NB4 (cell line): ENCODE results near the gene SFMBT2.
"Not testable (repeated sequence)": the region's sequence is repeated elsewhere in the genome, so short reads cannot be mapped to it uniquely, and the experiment has no call there.

ENCODE experiments used
- DNase-seq: peaks from one replicate; pipeline ENCODE4 v3.0.0; 2010; ENCODE audit warnings: low read depth
- H3K4me3 ChIP-seq: one replicate; pipeline ENCODE4 v1.5.1; 2011; ENCODE audit warnings: mild to moderate bottlenecking, low read depth, low read length, moderate library complexity
- MYC ChIP-seq: IDR thresholded peaks from 2 replicates; pipeline ENCODE4 v1.6.1; 2011; ENCODE audit warnings: low read depth, low read length
- POLR2A ChIP-seq: IDR thresholded peaks from 2 replicates; pipeline ENCODE4 v1.6.1; 2011; ENCODE audit warnings: mild to moderate bottlenecking; ENCODE audit not compliant: insufficient read length; ENCODE audit errors: extremely low read depth
- TF ChIP-seq, protein P1 (sequence below): IDR thresholded peaks from one replicate; pipeline ENCODE4 v1.5.1; 2012; ENCODE audit warnings: low read depth, low read length
- TF ChIP-seq, protein P2 (sequence below): IDR thresholded peaks from 2 replicates; pipeline ENCODE4 v1.6.1; 2011; ENCODE audit warnings: low read depth, low read length

The SFMBT2 gene

DNA sequence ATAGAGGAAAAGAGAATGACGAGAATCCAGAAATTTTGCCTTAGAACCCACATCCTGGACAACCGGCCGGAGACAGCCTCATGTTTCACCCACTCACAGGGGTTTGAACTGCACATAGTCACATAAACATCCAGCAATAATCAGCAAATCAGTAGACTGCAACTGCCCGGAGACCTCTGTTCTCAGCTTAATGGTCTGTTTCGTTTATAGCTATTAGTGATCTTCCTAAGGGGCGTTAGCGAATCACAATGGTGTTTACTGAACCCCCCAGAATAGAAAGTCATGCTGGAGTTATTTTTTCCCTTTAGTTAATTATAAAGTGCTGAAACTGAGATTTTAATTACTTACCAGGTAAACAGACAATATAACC is 98.4 kb downstream of the SFMBT2 start:
- no peak overlapping the region for H3K4me3 ChIP-seq
- no peak for DNase-seq
- TF ChIP-seq, protein P1, sequence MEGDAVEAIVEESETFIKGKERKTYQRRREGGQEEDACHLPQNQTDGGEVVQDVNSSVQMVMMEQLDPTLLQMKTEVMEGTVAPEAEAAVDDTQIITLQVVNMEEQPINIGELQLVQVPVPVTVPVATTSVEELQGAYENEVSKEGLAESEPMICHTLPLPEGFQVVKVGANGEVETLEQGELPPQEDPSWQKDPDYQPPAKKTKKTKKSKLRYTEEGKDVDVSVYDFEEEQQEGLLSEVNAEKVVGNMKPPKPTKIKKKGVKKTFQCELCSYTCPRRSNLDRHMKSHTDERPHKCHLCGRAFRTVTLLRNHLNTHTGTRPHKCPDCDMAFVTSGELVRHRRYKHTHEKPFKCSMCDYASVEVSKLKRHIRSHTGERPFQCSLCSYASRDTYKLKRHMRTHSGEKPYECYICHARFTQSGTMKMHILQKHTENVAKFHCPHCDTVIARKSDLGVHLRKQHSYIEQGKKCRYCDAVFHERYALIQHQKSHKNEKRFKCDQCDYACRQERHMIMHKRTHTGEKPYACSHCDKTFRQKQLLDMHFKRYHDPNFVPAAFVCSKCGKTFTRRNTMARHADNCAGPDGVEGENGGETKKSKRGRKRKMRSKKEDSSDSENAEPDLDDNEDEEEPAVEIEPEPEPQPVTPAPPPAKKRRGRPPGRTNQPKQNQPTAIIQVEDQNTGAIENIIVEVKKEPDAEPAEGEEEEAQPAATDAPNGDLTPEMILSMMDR = no peak
- TF ChIP-seq POLR2A (no peak), MYC (no peak)
- TF ChIP-seq, protein P2, sequence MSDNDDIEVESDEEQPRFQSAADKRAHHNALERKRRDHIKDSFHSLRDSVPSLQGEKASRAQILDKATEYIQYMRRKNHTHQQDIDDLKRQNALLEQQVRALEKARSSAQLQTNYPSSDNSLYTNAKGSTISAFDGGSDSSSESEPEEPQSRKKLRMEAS = no peak

DNA sequence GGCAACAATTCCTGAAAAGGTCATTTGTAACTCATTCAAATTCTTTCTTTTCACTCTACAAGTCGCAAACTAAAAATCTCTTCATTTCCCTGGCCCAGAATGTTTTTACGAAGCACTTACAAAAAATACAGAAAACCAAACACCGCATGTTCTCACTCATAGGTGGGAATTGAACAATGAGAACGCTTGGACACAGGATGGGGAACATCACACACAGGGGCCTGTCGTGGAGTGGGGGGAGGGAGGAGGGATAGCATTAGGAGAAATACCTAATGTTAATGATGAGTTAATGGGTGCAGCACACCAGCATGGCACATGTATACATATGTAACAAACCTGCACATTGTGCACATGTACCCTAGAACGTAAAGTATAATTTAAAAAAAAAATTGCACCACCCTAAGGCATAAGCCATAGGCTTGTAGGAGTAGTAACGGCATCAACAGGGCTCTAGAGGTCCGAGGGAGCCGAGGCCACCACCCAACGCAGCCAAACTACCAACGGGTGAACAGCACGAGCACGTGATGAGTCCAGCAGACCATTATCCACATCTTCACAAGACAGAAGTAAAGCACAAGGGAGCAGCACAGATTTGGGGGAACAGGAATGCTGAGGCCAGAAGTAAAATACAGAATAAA is 98.9 kb downstream of the SFMBT2 start:
- DNase-seq, H3K4me3 ChIP-seq: not testable (repeated sequence)

DNA sequence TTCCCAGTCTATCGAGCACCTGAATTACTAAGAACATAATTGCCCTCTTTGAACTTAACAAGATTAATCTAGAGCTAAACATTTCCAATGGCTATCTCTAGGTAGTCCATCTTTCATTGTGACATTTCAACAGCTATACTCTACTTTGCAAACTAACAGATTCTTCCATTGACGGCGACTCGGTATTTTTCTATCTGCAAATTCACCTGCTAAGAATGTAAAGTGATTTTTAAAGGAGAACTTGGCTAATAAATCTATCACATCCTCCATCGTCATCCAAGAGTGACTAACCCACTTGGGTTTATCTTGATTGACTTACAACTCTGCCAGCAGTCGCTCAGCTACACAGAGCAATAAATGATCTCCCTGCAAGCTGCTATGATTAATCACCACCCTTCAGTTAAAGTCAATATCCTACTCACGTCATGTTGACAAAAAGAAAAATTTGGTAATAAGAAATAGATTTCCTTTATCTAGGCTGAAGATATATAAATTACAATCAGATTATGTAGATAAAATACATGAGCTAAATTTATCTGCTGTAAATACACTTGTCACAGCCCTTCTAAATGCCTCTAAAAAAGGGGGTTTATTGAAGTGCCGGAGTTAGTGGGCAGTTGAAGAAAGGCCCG is 99.5 kb downstream of the SFMBT2 start:
- no peak overlapping the region for H3K4me3 ChIP-seq
- DNase-seq = no peak
- TF ChIP-seq, protein P1 = no peak
- TF ChIP-seq MYC (no peak), POLR2A (no peak)
- TF ChIP-seq, protein P2 = no peak

DNA sequence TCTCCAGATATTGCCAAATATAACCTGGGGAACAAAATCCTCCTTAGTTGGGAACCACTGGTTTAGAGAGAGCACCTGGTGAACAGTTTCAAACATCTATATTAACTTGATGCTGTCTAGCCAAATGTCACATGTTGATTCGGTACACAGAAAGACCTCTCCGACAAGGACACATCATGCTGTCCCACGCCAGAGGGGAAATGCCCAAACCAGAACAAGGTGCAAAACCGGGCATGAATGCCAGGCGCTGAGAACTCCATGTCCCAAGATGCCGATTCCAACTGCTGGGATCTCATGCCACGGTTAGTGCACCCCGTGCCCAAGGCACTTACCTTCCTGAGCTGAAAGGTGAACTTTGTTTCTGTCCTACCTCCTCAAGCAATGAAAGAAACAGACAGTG is 100.8 kb downstream of the SFMBT2 start:
- H3K4me3 ChIP-seq = no peak overlapping the region
- TF ChIP-seq, protein P2 = no peak
- TF ChIP-seq, protein P1 = no peak
- no peak for TF ChIP-seq POLR2A
- TF ChIP-seq MYC = no peak
- no peak for DNase-seq

DNA sequence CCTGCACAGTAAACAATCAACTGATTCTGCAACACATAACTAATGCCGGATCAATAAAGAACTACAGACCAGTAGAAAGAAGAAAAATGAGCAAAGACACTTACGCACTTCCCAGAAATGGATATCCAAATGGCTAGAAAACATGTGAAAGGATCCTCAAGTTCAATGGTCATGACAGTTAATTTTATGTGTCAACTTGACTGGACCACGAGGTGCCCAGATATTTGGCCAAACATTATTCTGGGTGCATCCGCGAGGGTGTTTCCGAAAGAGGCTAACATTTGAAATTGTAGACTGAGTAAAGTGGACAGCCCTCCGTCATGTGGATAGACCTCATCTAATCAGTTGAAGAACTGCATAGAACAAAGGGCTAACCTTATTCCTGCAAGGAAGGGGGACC is 102.0 kb downstream of the SFMBT2 start:
- DNase-seq = no peak
- TF ChIP-seq MYC (no peak), POLR2A (no peak)
- TF ChIP-seq, protein P1 = no peak
- TF ChIP-seq, protein P2 = no peak
- H3K4me3 ChIP-seq = no peak overlapping the region

DNA sequence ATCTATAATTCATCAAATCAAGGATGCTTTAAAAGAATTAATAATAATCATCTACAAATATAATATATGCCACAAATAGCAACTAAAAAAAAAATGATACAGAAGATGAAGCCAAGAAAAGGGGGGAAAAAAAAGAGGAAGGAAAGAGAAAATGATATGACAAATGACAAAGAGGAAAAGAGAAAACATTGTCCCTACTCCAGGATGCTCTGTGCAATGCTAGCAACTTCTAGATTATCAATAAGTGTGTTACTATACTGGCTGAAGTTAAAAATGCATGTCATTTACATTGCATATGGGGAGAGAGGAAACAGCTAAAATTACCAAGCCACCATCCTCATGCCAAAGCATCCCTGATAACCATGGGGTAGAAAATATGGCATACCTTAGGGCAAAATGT is 104.2 kb downstream of the SFMBT2 start:
- no peak for TF ChIP-seq POLR2A
- TF ChIP-seq, protein P1 = no peak
- TF ChIP-seq, protein P2 = no peak
- no peak for TF ChIP-seq MYC
- DNase-seq = no peak
- no peak overlapping the region for H3K4me3 ChIP-seq
